Omental fat pad (tissue), 4 donors: ENCODE measurements around the gene AGAP1. TPM values are rescaled to one million over a fixed set of nuclear protein-coding genes. Genes with fewer than 3 reads are reported as not detected.
A peak's percentile ranks its signal among the peaks of the same experiment; 100 is the strongest.
"Not testable (repeated sequence)": the region's sequence is repeated elsewhere in the genome, so short reads cannot be mapped to it uniquely, and the experiment has no call there.

Experiments
- ATAC-seq: fragments of 150-250 bp; one replicate; pipeline ENCODE4 v1.9.1; 2016; ENCODE audit warnings: mild to moderate bottlenecking, moderate library complexity; ENCODE audit not compliant: low FRiP score
- DNase-seq: peaks from one replicate; pipeline ENCODE4 v3.0.0-alpha.2; 2019; ENCODE audit warnings: low spot score
- total RNA-seq, 4 donors: library from RNA; depleted of rRNA; stranded (reverse); fragments of >200 nt; gene quantifications; one replicate each; pipeline ENCODE4 v1.1.0, GENCODE V29; 2016
- TF ChIP-seq, protein P1 (sequence below), 3 donors: fragments of 450-650 bp; IDR thresholded peaks; one replicate each; pipeline ENCODE4 v1.5.1; 2016 to 2017; ENCODE audit warnings: antibody characterized with exemption in 3 of 3, mild to moderate bottlenecking in 3 of 3, moderate library complexity in 2 of 3

AGAP1 gene
- total RNA-seq, 4 donors from 2014 or later: 15.5 to 24.3 (median 16.2) TPM

DNA sequence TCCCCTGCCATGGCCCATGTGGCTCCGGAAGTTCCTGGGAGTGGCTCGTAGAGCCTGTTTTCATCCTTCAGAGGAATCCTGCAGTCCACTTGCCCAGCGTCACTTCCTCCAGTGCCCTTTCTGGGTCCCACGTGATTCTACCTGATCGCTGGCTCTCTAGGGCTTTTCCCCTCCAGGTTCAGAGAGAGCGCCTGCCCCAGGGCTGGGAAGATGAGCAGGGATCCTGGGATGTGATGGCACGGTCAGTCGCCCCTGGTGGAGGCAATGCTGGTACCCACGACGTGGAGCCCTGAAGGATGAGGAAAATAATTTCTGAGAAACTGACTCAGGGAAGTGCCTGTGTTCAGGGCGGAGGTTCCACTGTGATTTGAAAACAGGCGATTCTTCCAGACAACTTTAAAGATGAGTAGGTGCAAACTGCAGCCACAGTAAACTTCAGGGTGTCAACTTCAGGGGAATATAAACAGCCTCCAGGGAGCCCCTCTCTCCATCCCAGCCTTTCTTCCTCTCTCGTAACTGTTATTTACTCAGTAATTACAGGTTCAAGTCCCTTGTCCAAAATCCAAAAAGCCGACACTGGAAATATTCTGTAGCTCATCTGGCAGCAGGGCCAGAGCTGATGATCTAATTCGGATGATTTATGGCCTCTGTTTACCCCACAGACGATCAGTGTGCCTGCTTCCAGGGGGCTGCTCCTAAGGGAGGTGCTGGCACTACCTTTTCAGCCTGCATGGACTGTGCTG is 105.9 kb downstream of the AGAP1 start:
- no peak for ATAC-seq
- no peak for DNase-seq
- TF ChIP-seq, protein P1, sequence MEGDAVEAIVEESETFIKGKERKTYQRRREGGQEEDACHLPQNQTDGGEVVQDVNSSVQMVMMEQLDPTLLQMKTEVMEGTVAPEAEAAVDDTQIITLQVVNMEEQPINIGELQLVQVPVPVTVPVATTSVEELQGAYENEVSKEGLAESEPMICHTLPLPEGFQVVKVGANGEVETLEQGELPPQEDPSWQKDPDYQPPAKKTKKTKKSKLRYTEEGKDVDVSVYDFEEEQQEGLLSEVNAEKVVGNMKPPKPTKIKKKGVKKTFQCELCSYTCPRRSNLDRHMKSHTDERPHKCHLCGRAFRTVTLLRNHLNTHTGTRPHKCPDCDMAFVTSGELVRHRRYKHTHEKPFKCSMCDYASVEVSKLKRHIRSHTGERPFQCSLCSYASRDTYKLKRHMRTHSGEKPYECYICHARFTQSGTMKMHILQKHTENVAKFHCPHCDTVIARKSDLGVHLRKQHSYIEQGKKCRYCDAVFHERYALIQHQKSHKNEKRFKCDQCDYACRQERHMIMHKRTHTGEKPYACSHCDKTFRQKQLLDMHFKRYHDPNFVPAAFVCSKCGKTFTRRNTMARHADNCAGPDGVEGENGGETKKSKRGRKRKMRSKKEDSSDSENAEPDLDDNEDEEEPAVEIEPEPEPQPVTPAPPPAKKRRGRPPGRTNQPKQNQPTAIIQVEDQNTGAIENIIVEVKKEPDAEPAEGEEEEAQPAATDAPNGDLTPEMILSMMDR (IDR thresholded peaks at IDR 0.05): no peak

DNA sequence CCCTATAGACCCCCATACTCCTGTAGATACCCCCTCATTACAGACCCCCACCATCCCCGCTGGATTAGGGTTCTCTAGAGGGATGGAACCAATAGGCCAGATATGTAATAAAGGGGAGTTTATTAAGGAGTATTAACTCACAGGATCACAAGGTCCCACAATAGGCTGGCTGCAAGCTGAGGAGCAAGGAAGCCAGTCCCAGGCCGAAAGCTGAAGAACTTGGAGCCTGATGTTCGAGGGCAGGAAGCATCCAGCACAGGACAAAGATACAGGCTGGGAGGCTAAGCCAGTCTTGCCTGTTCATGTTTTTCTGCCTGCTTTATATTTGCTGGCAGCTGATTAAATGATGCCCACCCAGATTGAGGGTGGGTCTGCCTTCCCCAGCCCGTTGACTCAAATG is 106.6 kb downstream of the AGAP1 start:
- no peak for ATAC-seq
- TF ChIP-seq, protein P1 (IDR thresholded peaks at IDR 0.05): no peak

DNA sequence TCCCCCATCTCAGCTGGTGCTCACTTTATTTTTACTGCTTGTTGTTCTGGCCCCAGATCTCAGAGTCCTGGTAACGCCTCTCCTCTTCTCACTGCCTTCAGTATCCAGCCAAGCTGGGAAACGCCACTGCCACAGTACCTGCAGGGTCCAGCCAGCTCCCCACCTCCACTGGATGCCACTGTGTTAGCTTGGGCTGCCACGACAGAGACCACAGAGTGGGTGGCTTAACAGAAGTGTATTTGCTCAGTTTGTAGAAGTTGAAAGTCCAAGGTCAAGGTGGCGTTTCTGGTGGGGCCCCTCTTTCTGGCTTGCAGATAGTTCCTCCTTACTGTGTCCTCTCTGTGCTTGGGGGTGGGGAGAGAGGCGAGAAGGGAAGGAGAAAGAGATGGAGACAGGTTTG is 107.1 kb downstream of the AGAP1 start:
- no peak for ATAC-seq
- no peak for DNase-seq
- TF ChIP-seq, protein P1 (IDR thresholded peaks at IDR 0.05): no peak

More for the DNA sequence above, 106.6 kb downstream of the AGAP1 start:
- DNase-seq: no peak

DNA sequence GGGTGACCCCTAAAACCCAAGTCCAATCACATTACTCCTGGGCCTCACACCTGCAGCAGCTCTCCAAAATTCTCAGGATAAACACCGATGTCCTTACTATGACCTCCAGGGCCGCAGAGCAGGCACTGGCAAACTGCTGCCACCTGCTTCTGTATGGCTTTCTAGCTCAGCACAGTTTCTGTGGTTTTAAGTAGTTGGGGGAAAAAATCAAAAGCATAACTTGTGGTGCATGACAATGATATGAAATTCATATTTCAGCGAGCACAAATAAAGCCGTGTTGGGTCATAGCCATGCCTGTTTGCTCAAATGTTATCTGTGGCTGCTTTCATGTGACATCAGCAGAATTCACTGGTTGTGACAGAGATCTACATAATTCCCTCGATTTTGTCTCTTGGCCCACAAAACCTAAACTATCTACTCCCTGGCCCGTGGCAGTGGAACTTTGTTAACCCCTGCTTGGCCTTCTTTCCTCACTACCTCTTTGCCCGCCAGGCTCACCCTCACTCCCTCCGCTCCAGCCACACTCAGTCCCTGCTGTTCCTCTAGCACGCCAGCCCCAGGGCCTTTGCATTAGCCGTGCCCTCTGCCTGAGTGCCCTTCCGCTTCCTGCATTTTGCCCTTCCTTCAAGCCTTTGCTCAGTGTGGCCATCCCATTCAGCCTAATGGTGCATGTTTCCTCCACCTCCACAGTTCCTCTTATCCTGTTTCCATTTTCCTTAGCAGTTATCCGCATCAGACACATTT is 108.3 kb downstream of the AGAP1 start:
- no peak for DNase-seq

DNA sequence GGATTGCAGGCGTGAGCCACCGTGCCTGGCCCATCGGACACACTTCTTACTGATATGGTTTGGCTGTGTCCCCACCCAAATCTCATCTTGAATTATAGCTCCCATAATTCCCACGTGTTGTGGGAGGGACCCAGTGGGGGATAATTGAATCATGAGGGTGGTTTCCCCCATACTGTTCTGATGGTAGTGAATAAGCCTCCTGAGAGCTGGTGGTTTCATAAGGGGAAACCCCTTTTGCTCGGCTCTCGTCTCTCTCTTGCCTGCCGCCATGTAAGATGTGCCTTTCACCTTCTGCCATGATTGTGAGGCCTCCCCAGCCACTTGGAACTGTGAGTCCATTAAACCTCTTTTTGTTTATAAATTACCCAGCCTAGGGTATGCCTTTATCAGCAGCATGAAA is 109.1 kb downstream of the AGAP1 start:
- DNase-seq, ATAC-seq: not testable (repeated sequence)

More for the DNA sequence above, 108.3 kb downstream of the AGAP1 start:
- TF ChIP-seq, protein P1 (IDR thresholded peaks at IDR 0.05): no peak
- ATAC-seq: no peak

DNA sequence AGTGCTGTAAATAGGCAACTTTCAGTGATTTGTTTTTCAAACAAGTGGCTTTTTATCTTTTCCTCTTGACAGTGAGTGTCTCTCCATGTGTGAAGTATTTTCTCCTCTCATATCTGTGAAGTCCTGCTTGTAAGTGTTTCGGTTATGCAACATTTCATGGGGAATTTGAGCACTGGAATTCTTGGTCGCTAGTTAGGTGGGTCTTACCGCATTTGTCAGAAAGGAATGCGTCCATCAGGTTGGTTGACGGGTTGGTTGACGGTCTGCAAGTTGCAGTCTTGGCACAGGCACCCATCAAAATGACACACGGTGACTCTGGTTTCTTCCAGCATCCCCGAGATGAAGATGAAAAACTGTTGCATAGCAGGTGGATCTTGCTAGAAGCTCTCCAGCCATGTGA is 109.8 kb downstream of the AGAP1 start:
- TF ChIP-seq, protein P1 (IDR thresholded peaks at IDR 0.05): no peak
- no peak for ATAC-seq
- DNase-seq: no peak

DNA sequence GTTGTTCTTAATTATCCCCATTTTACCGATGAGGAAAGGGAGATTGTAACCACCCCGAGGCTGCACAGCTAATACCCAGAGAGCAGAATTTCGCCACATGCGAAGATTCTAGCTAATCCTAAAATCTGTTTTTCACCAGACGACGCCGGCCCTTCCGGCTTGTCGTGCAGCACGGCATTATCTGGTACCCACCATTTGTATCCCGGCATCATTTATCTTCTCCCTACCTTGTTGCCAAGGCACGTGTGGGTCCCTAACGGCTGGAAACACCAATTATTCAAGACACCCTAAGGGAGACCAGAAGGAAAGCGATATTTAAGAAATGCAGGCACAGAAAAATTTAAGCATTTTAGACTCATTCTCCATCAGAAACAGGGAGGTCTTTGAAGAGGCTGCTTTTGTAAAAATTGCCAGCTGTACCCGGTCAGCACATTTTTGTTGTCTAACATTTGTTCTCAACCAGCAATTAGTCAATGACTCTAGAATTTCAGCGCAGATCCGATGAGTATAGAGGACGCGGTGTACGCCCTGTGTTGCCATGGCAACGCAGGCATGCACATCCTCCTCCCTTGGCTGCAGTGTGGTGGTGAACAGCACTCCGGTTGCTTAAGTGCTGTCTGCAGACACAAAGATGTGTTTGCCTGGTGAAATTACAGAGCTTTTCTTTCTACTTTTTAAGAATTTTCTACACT is 111.6 kb downstream of the AGAP1 start:
- DNase-seq (peak; percentile 72), ATAC-seq (peak; percentile 96)
- TF ChIP-seq, protein P1 (IDR thresholded peaks at IDR 0.05): no peak
